Karpas-422 (cell line): ENCODE data around the gene NDE1. TPM values are rescaled to one million over a fixed set of nuclear protein-coding genes. Genes with fewer than 3 reads are reported as not detected.

Experiments used
- DNase-seq: peaks from one replicate; pipeline ENCODE4 v3.0.0-alpha.2; 2015
- H2AFZ ChIP-seq: fragments of 200-600 bp; sonication (generic); 2 replicates; pipeline ENCODE4 v1.6.1; 2014; ENCODE audit warnings: antibody characterized with exemption, low read length, mixed read lengths
- H3K27ac ChIP-seq: fragments of 200-600 bp; sonication (generic); 2 replicates; pipeline ENCODE4 v1.5.1; 2014; ENCODE audit warnings: mild to moderate bottlenecking, low read length, moderate library complexity
- H3K27me3 ChIP-seq: fragments of 200-600 bp; sonication (generic); 2 replicates; pipeline ENCODE4 v1.6.1; 2014; ENCODE audit warnings: low read length, mixed read lengths
- H3K36me3 ChIP-seq: fragments of 200-600 bp; sonication (generic); 2 replicates; pipeline ENCODE4 v1.6.1; 2014; ENCODE audit warnings: low read length, mixed read lengths; ENCODE audit not compliant: insufficient read depth
- H3K4me1 ChIP-seq: fragments of 200-600 bp; sonication (generic); 2 replicates; pipeline ENCODE4 v1.6.1; 2014; ENCODE audit warnings: mild to moderate bottlenecking, low read length, mixed read lengths
- H3K4me2 ChIP-seq: fragments of 200-600 bp; sonication (generic); 2 replicates; pipeline ENCODE4 v1.6.1; 2014; ENCODE audit warnings: low read length, low read depth, mild to moderate bottlenecking; ENCODE audit not compliant: poor library complexity, severe bottlenecking
- H3K4me3 ChIP-seq: fragments of 200-600 bp; sonication (generic); 2 replicates; pipeline ENCODE4 v1.5.1; 2014; ENCODE audit warnings: mild to moderate bottlenecking, antibody characterized with exemption, low read length, mixed read lengths
- H3K79me2 ChIP-seq: fragments of 200-600 bp; sonication (generic); 2 replicates; pipeline ENCODE4 v1.6.1; 2014; ENCODE audit warnings: mild to moderate bottlenecking, low read length, mixed read lengths
- H3K9ac ChIP-seq: fragments of 200-600 bp; sonication (generic); 2 replicates; pipeline ENCODE4 v1.6.0; 2014; ENCODE audit warnings: low read length
- H3K9me2 ChIP-seq: fragments of 200-600 bp; sonication (generic), shearing (Covaris generic); replicated peaks from 2 replicates; pipeline ENCODE4 v1.6.0; 2014; ENCODE audit warnings: mild to moderate bottlenecking, low read length, moderate library complexity; ENCODE audit not compliant: insufficient read depth
- H3K9me3 ChIP-seq: fragments of 300-700, 200-600 bp; sonication (generic); 2 replicates; pipeline ENCODE4 v1.6.1; 2014; ENCODE audit warnings: low read length, mixed read lengths
- H4K20me1 ChIP-seq: fragments of 200-600 bp; sonication (generic); 2 replicates; pipeline ENCODE4 v1.6.1; 2014; ENCODE audit warnings: mild to moderate bottlenecking, antibody characterized with exemption, low read length, low read depth; ENCODE audit not compliant: insufficient read depth
- total RNA-seq: library from RNA; depleted of rRNA; stranded (reverse); fragments of >200 nt; shearing (Covaris generic); gene quantifications from 2 replicates; pipeline ENCODE4 v1.2.3, GENCODE V29; 2014; ENCODE audit warnings: low replicate concordance

Gene NDE1
- total RNA-seq, 1 experiment from 2014 or later = 39.4 TPM

DNA sequence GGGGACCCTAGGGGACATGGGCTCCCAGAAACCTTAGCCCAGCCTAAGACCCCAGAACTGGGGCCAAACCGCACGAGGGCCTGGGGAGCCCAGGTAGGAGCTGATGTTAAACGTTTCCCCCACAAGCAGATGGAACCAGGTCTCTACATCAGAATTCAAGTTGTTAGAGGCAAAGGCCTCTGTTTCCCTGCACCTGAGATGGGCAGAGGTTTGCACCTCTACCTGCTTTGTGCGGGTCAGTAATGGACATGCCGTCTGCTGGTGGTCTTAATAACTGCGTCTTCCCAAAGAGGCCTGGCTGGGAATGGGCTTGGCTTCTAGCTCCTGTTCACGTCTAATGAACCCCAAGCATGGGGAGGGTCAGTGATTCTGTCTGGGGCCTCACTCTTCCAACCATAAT lies 79.1 kb downstream of the NDE1 start:
- no peaks in the 10 kb centered on the region for H3K9me2 ChIP-seq
- DNase-seq = no peak
- no peaks in the 10 kb centered on the region for H3K27me3 ChIP-seq
- H3K79me2 ChIP-seq = no peaks in the 10 kb centered on the region
- no peak overlapping the region for H3K27ac ChIP-seq
- no peak overlapping the region for H3K4me3 ChIP-seq
- H3K9me3 ChIP-seq = no peaks in the 10 kb centered on the region
- no peaks in the 10 kb centered on the region for H3K36me3 ChIP-seq
- no peak overlapping the region for H3K4me2 ChIP-seq
- no peaks in the 10 kb centered on the region for H3K4me1 ChIP-seq
- no peak overlapping the region for H3K9ac ChIP-seq
- H4K20me1 ChIP-seq = no peaks in the 10 kb centered on the region
- H2AFZ ChIP-seq = no peak overlapping the region

DNA sequence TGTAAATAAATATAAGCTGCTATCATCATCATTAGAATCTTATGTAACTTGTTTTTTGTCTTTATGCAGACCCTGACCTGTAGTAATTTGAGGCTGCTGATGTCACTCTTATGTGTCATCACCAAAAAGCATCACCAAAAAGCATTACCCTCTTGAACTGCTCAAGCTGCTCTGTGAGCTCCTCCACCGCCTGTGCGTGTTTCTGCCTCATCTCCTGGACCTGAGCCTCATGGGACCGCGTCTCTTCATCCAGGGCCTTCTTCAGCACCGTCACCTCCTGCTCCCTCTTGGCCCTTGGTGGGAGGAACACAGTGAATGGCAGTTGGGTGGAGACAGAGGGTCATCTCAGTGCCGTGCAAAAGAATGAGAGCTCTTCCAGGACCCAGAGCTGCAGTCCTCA lies 82.4 kb downstream of the NDE1 start:
- H3K4me2 ChIP-seq = no peak overlapping the region
- H3K27ac ChIP-seq = no peak overlapping the region
- H3K36me3 ChIP-seq = no peaks in the 10 kb centered on the region
- H3K9ac ChIP-seq = no peak overlapping the region
- no peaks in the 10 kb centered on the region for H3K27me3 ChIP-seq
- DNase-seq = no peak
- H3K4me3 ChIP-seq = no peak overlapping the region
- no peaks in the 10 kb centered on the region for H3K79me2 ChIP-seq
- H4K20me1 ChIP-seq = no peaks in the 10 kb centered on the region
- no peaks in the 10 kb centered on the region for H3K4me1 ChIP-seq
- H3K9me2 ChIP-seq = no peaks in the 10 kb centered on the region
- no peak overlapping the region for H2AFZ ChIP-seq
- no peaks in the 10 kb centered on the region for H3K9me3 ChIP-seq

DNA sequence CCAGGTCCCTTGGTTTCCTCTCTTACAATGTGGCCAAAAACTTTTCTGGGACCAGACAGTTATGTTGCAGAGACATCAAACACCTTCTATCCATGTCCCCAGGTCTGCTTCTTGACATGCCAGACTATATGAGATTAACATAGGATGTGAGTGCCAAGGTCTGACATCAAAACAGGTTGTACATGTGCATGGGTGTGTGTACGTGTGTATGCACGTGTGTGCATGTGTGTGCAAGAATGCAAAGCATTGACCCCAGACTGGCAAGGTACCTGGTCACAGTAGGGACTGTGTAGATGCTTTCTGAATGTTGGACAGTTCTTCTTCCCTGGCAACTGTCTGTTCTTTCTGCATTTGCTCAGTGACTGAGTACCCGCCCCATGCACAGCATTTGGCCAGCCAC lies 85.6 kb downstream of the NDE1 start:
- no peak for DNase-seq
- no peak overlapping the region for H3K27ac ChIP-seq
- H3K4me3 ChIP-seq = no peak overlapping the region

DNA sequence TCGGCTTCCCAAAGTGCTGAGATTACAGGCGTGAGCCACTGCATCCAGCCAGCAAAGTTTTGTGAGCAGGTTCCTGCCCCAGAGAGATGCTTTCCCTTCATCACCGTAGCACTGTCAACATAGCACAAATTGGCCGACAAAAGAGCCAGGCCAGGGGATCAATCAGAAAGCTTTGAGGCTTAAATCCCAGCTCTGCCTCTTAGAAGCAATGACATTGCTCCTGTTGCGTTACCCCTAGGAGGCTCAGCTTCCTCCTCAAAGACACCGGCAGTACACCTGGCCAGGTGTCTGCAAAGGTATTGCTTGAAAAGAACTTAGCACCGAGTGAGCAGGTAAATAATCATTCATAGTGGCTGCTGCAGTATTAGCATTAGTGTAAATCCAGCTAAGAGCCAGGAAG lies 86.5 kb downstream of the NDE1 start:
- no peak overlapping the region for H3K9ac ChIP-seq
- H4K20me1 ChIP-seq = no peaks in the 10 kb centered on the region
- DNase-seq = no peak
- no peak overlapping the region for H3K27ac ChIP-seq
- no peak overlapping the region for H2AFZ ChIP-seq
- H3K9me2 ChIP-seq = no peaks in the 10 kb centered on the region
- H3K4me2 ChIP-seq = no peak overlapping the region
- no peak overlapping the region for H3K4me3 ChIP-seq
- H3K36me3 ChIP-seq = no peaks in the 10 kb centered on the region
- no peaks in the 10 kb centered on the region for H3K79me2 ChIP-seq
- no peaks in the 10 kb centered on the region for H3K27me3 ChIP-seq
- peaks cover 7% of the 10 kb centered on the region for H3K4me1 ChIP-seq
- H3K9me3 ChIP-seq = no peaks in the 10 kb centered on the region

More for the DNA sequence above, 85.6 kb downstream of the NDE1 start:
- Histone ChIP-seq H3K27me3 (no peaks in the 10 kb centered on the region), H4K20me1 (no peaks in the 10 kb centered on the region), H3K36me3 (no peaks in the 10 kb centered on the region), H3K4me2 (no peak overlapping the region), H3K4me1 (no peaks in the 10 kb centered on the region), H3K79me2 (no peaks in the 10 kb centered on the region), H3K9ac (no peak overlapping the region), H3K9me2 (no peaks in the 10 kb centered on the region), H2AFZ (no peak overlapping the region), H3K9me3 (no peaks in the 10 kb centered on the region)

DNA sequence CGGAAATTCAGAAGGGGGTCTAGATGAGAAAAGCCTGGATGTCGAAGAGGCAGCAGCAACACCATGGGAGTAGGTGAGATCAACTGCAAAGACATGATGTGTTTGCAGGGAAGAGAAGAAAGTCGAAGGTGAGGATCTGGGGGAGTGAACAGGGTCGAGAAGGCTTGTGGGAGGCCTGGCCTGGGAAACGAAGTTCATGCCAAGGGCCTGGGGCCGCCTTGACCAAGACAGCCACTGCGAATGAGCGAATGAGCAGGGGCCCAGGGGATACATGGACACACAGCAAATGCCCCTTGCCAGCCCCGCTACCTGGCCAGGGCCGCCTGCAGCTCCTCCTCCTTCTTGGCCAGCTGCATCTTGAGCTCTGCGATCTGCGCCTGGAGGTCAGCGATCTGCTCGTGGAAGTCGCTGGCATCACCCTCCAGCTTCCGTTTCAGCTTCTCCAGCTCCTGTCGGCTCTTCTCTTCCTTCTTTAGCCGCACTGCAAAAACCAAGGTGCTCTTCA lies 87.1 kb downstream of the NDE1 start:
- no peak for DNase-seq
- no peak overlapping the region for H3K4me2 ChIP-seq
- H3K27ac ChIP-seq = no peak overlapping the region
- no peak overlapping the region for H2AFZ ChIP-seq
- no peaks in the 10 kb centered on the region for H4K20me1 ChIP-seq
- H3K36me3 ChIP-seq = no peaks in the 10 kb centered on the region
- no peak overlapping the region for H3K9ac ChIP-seq
- H3K27me3 ChIP-seq = no peaks in the 10 kb centered on the region
- peaks cover 14% of the 10 kb centered on the region for H3K4me1 ChIP-seq
- no peaks in the 10 kb centered on the region for H3K9me2 ChIP-seq
- H3K79me2 ChIP-seq = no peaks in the 10 kb centered on the region
- H3K9me3 ChIP-seq = no peaks in the 10 kb centered on the region
- H3K4me3 ChIP-seq = no peak overlapping the region

DNA sequence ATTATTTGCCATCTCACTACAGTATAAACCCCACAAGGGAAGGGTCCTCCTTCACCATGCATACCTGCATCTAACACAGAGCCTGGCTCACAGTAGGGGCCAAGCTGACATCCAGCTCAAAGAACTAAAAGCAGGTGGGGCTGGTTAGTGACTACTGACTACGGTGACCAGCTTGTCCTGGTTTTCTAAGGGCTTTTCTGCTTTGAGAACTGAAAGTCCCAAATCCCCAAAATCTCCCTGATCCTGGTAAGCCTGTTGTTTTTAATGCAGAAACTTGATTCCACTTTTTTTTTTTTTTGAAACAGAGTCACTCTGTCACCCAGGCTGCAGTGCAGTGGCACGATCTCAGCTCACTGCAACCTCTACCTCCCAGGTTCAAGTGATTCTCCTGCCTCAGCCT lies 89.4 kb downstream of the NDE1 start:
- H3K4me2 ChIP-seq = no peak overlapping the region
- no peak overlapping the region for H3K4me3 ChIP-seq
- H2AFZ ChIP-seq = no peak overlapping the region
- H4K20me1 ChIP-seq = no peaks in the 10 kb centered on the region
- no peaks in the 10 kb centered on the region for H3K79me2 ChIP-seq
- H3K36me3 ChIP-seq = no peaks in the 10 kb centered on the region
- DNase-seq = no peak
- no peaks in the 10 kb centered on the region for H3K27me3 ChIP-seq
- H3K27ac ChIP-seq = no peak overlapping the region
- no peak overlapping the region for H3K9ac ChIP-seq
- no peaks in the 10 kb centered on the region for H3K9me3 ChIP-seq
- peaks cover 14% of the 10 kb centered on the region for H3K4me1 ChIP-seq
- no peaks in the 10 kb centered on the region for H3K9me2 ChIP-seq

DNA sequence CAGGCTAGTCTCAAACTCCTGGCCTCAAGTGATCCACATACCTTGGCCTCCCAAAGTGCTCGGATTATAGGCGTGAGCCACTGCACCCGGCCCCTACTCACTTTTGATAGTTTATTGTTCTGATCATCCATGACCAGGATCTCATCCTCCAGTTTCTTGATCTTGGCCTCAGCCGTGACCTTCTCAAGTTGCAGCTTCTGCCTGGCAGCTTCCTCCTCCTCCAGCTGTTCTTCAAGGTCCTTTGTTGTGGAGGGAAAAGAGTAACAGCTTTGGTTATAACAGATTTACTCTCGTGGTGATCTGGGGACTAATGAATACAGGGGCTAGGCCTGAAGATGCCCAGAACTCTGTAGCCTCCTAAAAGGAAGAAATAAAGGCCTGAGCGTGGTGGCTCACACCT lies 89.9 kb downstream of the NDE1 start:
- Histone ChIP-seq H3K9ac (no peak overlapping the region), H3K9me2 (no peaks in the 10 kb centered on the region), H4K20me1 (no peaks in the 10 kb centered on the region), H3K36me3 (no peaks in the 10 kb centered on the region), H2AFZ (no peak overlapping the region), H3K4me3 (no peak overlapping the region), H3K4me2 (no peak overlapping the region), H3K79me2 (no peaks in the 10 kb centered on the region), H3K27me3 (no peaks in the 10 kb centered on the region), H3K9me3 (no peaks in the 10 kb centered on the region), H3K4me1 (peaks cover 14% of the 10 kb centered on the region), H3K27ac (no peak overlapping the region)
- DNase-seq = no peak

DNA sequence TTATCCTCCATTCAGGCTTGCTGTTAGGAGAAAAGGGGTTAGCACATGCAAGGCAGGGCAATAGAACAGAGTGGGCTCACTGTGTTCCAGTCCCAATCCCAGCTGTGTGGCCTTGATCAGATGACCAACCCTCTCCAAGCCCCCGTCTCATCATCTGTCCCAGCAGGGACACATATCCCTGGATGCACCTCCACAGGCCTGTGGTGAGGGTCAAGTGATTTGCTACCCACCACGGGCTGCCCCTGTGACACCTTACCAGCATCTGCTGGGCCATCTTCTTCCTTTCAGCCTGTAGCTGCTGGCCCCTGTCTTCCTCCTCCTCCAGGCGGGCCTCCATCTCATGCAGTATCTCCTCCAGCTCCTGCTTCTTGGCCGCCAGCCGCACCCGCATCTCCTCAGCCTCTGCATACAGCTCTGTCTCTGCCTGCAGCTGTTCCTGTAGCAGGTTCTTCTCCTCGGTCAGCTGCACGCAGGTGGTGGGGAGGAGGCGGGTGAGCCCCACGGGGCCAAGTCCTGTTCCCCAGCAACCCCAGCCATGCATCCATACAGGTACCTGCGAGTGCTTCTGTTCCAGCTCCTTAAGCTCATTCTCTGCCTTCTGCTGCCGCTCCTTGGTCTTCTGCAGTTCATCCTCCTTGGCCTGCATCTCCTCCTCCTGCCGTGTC lies 91.3 kb downstream of the NDE1 start:
- Histone ChIP-seq H4K20me1 (no peaks in the 10 kb centered on the region), H3K27me3 (no peaks in the 10 kb centered on the region), H3K9me3 (no peaks in the 10 kb centered on the region), H3K4me3 (no peak overlapping the region), H2AFZ (no peak overlapping the region), H3K9me2 (no peaks in the 10 kb centered on the region), H3K79me2 (no peaks in the 10 kb centered on the region), H3K4me2 (peak overlapping the region; percentile 16), H3K9ac (no peak overlapping the region), H3K36me3 (no peaks in the 10 kb centered on the region), H3K4me1 (peaks cover 14% of the 10 kb centered on the region), H3K27ac (no peak overlapping the region)
- DNase-seq = peak; percentile 75
